GM23338 (cell line): Measurements from ENCODE around the gene RYR3.

ENCODE experiments used
- CREB1 ChIP-seq: fragments of 250-450 bp; sonication (Bioruptor Pico); IDR thresholded peaks from 2 replicates; pipeline ENCODE4 v1.5.0; 2020; ENCODE audit warnings: low read depth, mild to moderate bottlenecking, moderate library complexity
- ETS1 ChIP-seq: IDR thresholded peaks from 2 replicates; pipeline ENCODE4 v1.6.1; 2016; ENCODE audit warnings: antibody characterized with exemption
- EZH2 ChIP-seq: fragments of 200-600 bp; sonication (generic); IDR thresholded peaks from one replicate; pipeline ENCODE4 v1.8.0; 2017; ENCODE audit warnings: antibody characterized with exemption, mild to moderate bottlenecking, low read depth; ENCODE audit not compliant: unreplicated experiment
- EZH2phosphoT487 ChIP-seq: fragments of 200-600 bp; sonication (generic); IDR thresholded peaks from one replicate; pipeline ENCODE4 v1.8.1; 2018; ENCODE audit warnings: antibody characterized with exemption; ENCODE audit not compliant: unreplicated experiment
- JUNB ChIP-seq: IDR thresholded peaks from one replicate; pipeline ENCODE4 v1.6.1; 2016; ENCODE audit warnings: antibody characterized with exemption; ENCODE audit not compliant: unreplicated experiment
- NANOG ChIP-seq: IDR thresholded peaks from 2 replicates; pipeline ENCODE4 v1.6.1; 2016; ENCODE audit warnings: antibody characterized with exemption, borderline replicate concordance
- POLR2AphosphoS5 ChIP-seq: IDR thresholded peaks from 2 replicates; pipeline ENCODE4 v1.6.1; 2016; ENCODE audit warnings: antibody characterized with exemption, low read depth
- TF ChIP-seq, protein P1 (sequence below), 2 experiments: fragments of 200-600 bp in 1 of 2; sonication (generic) in 1 of 2; conservative IDR thresholded peaks; 2 replicates each; pipeline versions ENCODE4 v1.5.1 to v1.6.1; 2016 to 2017; ENCODE audit warnings: antibody characterized with exemption in 2 of 2, low read depth in 2 of 2, mild to moderate bottlenecking in 2 of 2, moderate library complexity in 1 of 2
- TF ChIP-seq, protein P2 (sequence below): IDR thresholded peaks from one replicate; pipeline ENCODE4 v1.6.1; 2018; ENCODE audit warnings: antibody characterized with exemption; ENCODE audit not compliant: unreplicated experiment

DNA sequence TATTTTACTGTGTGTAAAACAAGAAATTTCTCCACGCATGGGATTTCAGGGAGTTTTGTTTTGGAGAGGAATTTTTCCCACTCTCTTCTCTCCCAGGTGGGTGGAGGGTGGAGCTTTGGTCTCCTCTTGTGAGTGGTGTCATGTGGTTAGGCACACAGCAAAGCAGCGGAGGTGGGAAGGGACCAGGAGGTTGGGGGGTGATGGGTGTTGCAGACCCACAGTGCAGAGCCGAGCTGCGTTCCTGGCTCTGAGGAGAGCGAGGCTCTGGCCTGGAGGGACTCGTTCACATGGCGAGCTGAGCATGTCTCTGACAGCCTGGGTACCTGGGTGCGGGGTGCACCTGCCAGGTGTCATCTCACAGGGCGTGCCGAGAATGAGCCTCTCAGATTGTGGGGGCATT, 87.8 kb downstream of the RYR3 start:
- TF ChIP-seq, protein P1, sequence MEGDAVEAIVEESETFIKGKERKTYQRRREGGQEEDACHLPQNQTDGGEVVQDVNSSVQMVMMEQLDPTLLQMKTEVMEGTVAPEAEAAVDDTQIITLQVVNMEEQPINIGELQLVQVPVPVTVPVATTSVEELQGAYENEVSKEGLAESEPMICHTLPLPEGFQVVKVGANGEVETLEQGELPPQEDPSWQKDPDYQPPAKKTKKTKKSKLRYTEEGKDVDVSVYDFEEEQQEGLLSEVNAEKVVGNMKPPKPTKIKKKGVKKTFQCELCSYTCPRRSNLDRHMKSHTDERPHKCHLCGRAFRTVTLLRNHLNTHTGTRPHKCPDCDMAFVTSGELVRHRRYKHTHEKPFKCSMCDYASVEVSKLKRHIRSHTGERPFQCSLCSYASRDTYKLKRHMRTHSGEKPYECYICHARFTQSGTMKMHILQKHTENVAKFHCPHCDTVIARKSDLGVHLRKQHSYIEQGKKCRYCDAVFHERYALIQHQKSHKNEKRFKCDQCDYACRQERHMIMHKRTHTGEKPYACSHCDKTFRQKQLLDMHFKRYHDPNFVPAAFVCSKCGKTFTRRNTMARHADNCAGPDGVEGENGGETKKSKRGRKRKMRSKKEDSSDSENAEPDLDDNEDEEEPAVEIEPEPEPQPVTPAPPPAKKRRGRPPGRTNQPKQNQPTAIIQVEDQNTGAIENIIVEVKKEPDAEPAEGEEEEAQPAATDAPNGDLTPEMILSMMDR (conservative IDR thresholded peaks at IDR 0.05; ENCODE audit: low read depth in 2 of 2): no peak
- TF ChIP-seq, protein P2, sequence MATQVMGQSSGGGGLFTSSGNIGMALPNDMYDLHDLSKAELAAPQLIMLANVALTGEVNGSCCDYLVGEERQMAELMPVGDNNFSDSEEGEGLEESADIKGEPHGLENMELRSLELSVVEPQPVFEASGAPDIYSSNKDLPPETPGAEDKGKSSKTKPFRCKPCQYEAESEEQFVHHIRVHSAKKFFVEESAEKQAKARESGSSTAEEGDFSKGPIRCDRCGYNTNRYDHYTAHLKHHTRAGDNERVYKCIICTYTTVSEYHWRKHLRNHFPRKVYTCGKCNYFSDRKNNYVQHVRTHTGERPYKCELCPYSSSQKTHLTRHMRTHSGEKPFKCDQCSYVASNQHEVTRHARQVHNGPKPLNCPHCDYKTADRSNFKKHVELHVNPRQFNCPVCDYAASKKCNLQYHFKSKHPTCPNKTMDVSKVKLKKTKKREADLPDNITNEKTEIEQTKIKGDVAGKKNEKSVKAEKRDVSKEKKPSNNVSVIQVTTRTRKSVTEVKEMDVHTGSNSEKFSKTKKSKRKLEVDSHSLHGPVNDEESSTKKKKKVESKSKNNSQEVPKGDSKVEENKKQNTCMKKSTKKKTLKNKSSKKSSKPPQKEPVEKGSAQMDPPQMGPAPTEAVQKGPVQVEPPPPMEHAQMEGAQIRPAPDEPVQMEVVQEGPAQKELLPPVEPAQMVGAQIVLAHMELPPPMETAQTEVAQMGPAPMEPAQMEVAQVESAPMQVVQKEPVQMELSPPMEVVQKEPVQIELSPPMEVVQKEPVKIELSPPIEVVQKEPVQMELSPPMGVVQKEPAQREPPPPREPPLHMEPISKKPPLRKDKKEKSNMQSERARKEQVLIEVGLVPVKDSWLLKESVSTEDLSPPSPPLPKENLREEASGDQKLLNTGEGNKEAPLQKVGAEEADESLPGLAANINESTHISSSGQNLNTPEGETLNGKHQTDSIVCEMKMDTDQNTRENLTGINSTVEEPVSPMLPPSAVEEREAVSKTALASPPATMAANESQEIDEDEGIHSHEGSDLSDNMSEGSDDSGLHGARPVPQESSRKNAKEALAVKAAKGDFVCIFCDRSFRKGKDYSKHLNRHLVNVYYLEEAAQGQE: no peak
- TF ChIP-seq POLR2AphosphoS5 (no peak), EZH2phosphoT487 (no peak), CREB1 (CRISPR knock-in tag) (no peak), EZH2 (no peak), NANOG (no peak), JUNB (no peak), ETS1 (no peak)
